Epithelial cell of proximal tubule (primary cell): ENCODE results near the gene USP34. TPM values are rescaled to one million over a fixed set of nuclear protein-coding genes. Genes with fewer than 3 reads are reported as not detected.
"Not testable (repeated sequence)": the region's sequence is repeated elsewhere in the genome, so short reads cannot be mapped to it uniquely, and the experiment has no call there.

Experiments
- DNase-seq: peaks from one replicate; pipeline ENCODE4 v3.0.0-alpha.2; 2011; ENCODE audit warnings: low read depth
- H3K4me3 ChIP-seq: 2 replicates; pipeline ENCODE4 v1.5.1; 2011; ENCODE audit warnings: low read depth, mild to moderate bottlenecking, low read length
- total RNA-seq: library from RNA; depleted of rRNA; stranded (reverse); fragments of >200 nt; gene quantifications from 2 replicates; pipeline ENCODE4 v1.2.3, GENCODE V29; 2015
- TF ChIP-seq, protein P1 (sequence below): conservative IDR thresholded peaks from 2 replicates; pipeline ENCODE4 v1.5.1; 2012; ENCODE audit warnings: low read depth, mild to moderate bottlenecking, low read length

Gene USP34
- total RNA-seq, 1 donor from 2014 or later: 54.1 TPM

DNA sequence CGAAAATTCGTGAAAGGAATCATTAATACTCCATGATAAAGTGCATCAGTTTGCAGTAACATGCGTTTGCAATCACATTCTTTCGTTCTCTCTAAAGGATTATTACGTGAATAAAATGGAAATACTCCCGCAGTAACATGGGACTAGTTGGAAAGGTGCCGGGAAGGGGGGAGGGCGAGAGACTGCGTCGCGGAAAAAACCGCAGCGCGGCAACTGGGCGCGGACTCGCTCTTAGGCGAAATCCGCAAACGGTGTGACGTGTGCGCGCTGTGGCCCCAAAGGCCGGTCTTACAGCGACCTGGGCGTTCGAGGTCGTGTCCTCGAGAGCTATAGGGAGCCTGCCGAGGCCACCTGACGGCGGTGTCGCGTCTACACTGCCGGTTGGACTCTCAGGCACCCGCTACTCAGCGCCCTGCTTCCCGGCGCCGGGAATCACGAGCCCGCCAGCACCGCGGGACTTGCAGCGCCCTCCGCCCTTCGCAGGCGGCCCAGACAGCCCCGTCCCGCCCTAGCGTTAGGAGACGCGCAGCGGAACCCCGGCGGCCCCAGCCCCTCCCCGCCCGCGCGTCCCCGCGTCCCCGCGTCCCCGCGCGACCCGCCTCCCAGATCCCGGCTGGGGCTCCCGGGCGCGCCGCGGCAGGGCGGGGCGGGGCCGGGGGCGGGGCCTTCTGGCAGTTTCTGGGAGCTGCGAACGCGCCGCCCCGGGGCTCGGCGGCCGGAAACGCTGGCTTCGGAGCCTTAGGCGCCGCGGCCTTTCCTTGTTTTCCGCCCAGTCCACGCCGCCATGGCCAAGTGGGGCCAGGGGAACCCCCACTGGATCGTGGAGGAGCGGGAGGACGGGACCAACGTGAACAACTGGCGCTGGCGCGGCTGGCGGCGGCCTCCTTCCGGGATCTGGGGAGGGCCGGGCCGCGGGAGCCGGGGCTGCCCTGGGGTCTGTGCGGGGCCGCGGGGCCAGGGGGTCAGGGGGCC lies 293.8 kb downstream of the USP34 start:
- TF ChIP-seq, protein P1, sequence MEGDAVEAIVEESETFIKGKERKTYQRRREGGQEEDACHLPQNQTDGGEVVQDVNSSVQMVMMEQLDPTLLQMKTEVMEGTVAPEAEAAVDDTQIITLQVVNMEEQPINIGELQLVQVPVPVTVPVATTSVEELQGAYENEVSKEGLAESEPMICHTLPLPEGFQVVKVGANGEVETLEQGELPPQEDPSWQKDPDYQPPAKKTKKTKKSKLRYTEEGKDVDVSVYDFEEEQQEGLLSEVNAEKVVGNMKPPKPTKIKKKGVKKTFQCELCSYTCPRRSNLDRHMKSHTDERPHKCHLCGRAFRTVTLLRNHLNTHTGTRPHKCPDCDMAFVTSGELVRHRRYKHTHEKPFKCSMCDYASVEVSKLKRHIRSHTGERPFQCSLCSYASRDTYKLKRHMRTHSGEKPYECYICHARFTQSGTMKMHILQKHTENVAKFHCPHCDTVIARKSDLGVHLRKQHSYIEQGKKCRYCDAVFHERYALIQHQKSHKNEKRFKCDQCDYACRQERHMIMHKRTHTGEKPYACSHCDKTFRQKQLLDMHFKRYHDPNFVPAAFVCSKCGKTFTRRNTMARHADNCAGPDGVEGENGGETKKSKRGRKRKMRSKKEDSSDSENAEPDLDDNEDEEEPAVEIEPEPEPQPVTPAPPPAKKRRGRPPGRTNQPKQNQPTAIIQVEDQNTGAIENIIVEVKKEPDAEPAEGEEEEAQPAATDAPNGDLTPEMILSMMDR: no peak
- peak overlapping the region; percentile 77 for H3K4me3 ChIP-seq
- DNase-seq: peak; percentile 33

DNA sequence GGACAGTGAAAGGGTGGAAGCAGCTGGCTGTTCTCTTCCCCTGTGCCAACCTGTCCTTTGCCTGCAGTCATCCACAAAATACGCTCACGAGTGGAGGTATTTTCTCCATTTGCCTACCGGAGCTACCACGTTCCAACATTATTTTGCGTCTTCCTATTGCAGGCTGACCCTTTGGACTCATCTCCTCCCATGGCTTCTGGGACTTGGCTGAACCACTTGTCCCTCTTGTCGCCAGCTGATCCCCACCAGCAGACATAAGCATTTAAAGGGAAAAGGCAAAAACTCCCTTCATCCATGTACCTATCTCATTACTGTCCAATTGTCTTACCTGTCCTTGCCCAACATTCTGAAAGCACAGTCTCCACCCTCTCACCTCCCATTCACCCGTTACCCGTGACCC lies 295.9 kb downstream of the USP34 start:
- no peak overlapping the region for H3K4me3 ChIP-seq
- no peak for DNase-seq
- TF ChIP-seq, protein P1: no peak

DNA sequence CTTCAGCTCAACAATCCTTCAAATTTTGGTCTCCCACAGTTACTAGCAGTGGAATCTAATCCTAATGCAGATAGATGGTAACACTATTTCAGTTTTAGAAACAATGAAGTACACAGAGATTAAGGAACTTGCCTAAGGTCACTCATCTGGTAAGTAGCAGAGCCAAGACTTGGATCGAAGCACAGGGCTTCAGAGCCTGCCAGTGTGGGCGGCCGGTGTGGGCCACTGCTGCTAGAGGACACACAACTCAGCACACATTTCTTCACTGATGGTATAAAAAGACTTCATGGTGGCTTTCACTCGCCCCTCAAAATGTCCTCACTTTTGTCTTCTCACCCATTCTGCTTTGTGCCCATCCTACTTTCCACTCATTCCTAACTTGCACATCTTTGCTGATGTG lies 297.8 kb downstream of the USP34 start:
- no peak overlapping the region for H3K4me3 ChIP-seq
- TF ChIP-seq, protein P1: no peak
- no peak for DNase-seq

DNA sequence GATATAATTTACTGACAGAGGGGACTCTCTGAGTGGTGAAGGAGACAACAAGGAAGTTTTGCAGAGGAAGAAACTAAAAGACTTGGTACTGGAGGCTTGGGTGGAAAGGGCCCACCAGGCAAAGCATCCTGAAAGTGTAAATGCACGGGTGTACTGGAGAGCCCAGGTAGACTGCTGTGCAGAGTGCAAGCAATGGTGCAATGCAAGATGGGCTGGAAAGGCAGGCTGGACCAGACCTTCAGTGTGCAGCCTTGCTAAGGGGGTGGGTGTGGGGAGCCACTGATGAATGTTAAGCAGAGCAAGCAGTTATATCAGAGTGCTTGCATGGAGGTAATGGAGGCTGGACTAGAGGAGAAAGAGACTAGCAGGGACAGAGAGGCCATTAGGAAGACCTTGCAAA lies 298.2 kb downstream of the USP34 start:
- H3K4me3 ChIP-seq: no peak overlapping the region
- DNase-seq: no peak
- TF ChIP-seq, protein P1: no peak

DNA sequence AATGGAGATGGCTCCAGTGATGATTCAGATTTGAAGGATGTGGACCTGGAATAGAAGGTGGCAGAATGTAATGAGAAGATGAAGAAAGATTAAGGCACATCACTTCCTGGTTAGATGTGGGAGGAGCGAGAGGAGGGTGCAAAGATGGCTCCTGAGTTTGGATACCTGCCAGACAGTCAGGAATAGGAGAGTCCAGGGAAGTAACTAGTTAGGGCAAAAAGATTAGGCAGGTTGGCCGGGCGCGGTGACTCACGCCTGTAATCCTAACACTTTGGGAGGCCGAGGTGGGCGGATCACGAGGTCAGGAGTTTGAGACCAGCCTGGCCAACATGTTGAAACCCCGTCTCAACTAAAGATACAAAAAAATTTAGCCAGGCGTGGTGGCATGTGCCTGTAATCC lies 303.3 kb downstream of the USP34 start:
- DNase-seq: no peak
- H3K4me3 ChIP-seq: no peak overlapping the region
- TF ChIP-seq, protein P1: no peak

DNA sequence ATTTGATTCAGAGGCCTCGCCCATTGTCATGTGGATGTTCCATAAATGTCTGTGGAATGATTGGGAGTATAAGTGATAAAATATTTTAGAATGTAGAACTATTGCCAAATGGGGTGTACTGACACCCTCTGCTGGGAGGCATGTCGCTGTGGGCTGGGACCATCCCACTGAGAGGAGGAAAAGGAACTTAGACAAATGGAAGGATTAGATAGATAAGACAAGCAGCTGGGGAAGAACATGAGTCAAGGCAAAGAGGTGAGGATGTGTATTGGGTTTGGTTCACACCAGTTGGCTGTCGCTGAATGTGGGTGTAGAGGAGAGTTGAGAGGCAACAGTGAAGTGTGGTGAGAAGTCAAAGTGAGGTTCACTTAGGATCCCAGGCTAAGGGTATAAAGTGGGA lies 304.9 kb downstream of the USP34 start:
- TF ChIP-seq, protein P1: no peak
- no peak overlapping the region for H3K4me3 ChIP-seq
- no peak for DNase-seq

DNA sequence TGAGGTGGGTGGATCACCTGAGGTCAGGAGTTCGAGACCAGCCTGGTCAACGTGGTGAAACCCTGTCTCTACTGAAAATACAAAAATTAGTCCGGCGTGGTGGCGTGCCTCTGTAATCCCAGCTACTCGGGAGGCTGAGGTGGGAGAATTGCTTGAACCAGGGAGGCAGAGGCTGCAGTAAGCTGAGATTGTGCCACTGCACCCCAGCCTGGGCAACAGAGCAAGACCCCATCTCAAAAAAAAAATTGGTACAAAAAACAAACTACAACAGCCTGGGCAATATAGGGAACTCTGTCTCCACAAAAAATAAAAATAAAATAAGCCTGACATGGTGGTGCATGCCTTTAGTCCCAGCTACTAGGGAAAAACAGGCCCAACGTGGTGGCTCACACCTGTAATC lies 305.8 kb downstream of the USP34 start:
- H3K4me3 ChIP-seq, DNase-seq: not testable (repeated sequence)
